Activated CD4-positive, alpha-beta T cell treated with anti-CD3 and anti-CD28 coated beads for 1 hour (primary cell): ENCODE measurements around the gene CHSY1.

Experiments used
- DNase-seq: peaks from one replicate; pipeline ENCODE4 v3.0.0-alpha.2; 2020

The CHSY1 gene

DNA sequence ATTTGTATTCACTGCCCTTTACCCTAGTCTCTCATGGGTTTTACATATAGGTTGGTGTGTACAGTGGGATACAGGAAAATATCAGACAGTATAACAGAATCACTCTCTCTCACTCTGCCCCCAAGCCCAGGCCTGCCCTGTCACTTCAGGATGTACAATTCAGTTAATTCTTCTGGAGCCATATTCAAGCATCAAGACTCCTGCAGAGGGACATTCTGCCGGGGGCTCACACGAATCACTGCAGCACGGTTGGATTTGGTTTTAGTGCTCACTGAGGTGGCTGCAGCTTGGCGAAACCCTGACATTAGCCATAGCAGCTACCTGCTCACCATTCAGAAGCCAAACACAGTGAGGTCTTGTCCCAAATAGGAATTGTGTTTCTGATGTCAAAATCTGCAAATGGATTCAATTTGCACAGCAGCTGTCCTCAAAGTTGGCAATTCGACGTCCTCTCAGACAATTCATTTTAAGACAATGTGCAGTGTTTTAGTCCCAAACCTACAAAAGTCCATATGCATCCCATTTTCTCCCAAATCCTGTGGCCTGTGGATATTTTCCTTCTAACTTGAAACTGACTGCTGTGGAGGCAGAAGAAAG, 82.9 kb downstream of the CHSY1 start:
- DNase-seq: no peak

DNA sequence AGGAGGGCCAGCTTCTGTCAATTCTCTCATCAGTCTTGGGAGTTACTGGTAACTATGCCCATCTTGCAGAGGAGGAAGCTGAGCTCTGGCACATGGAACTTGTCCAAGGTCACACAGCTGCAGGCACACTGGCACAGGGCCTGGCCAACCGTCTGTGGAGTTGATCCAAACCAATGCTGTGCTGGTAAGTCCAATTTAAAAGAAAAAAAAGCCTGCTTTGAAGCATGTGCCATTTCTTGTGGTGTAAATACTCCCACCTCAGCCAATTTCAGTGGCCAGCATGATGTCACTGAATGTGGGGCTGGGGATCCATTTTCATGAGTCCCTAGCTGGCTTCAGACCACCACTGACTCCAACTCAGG, 83.4 kb downstream of the CHSY1 start:
- DNase-seq: no peak

DNA sequence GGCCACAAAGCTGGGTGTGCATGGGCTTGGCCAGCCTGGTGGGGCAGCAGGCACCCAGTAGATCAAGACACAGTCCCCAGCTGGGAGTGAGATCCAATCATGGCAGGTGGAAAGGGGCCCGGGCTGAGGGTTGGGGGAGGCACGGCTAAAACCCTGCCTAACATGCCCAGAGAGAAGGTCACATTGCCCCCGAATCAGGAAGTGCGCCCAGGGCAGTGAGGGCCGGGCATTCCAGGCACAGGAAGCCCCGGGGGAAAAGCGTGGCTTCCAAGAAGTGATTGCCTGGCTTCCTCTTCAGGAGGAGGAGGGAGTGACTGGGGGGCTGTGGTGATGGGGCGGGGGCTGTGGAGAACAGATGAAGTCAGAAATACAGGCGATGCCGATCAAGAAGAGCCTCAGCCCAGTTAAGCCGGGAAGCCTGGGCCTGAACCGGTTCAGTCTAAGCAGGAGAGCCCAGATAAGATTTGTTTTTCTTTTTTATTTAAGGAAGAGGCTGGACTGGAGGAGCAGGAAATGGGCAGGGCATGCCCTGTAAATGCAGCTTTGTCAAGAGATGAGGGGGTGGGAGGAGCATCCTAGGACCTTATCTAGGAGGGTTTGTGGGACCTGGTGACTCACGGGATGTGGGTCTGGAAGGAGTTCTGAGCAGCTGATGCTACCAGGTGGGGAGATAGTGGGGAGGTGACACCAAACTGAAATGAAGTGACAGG, 83.9 kb downstream of the CHSY1 start:
- DNase-seq: peak; percentile 33

DNA sequence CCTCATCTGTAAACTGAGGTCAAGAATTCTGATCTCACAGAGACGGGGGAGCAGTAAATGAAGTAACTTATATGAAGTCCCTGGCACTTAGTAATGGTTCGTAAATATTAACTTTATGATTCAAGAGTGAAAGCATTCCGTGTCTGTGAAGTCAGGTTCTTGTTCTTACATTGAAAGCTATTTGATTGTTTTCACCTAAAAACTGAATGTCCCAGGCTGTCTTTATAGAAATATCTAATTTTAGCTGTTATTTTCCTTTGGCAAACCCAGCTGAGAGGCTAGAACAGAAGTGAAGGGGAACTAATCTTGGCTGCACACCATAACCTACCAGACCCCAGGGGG, 84.5 kb downstream of the CHSY1 start:
- DNase-seq: no peak

DNA sequence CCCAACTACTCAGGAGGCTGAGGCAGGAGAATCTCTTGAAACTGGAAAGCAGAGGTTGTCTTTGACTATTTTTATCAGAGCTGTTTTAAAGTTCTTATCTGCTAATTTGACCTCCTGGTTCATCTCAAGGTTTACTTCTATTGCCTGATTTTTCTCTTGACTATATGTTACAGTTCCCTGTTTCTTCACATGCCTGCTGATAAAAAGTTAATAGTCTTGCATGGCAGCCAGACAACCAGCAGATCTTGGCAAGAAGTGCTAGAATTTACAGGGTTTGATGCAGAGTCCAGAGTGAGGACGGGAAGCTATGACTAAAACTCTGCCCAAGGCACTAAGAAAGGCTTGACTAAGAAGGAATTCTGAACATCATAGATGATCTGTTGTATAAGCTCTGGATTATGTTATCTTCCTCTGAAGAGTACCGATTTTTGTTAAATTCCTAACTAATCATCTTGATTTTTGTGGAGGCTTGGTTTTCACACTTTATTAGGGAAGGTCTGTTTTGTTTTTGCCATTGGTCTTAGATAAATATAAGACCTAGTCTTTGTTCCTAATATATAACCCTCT, 85.9 kb downstream of the CHSY1 start:
- DNase-seq: no peak

DNA sequence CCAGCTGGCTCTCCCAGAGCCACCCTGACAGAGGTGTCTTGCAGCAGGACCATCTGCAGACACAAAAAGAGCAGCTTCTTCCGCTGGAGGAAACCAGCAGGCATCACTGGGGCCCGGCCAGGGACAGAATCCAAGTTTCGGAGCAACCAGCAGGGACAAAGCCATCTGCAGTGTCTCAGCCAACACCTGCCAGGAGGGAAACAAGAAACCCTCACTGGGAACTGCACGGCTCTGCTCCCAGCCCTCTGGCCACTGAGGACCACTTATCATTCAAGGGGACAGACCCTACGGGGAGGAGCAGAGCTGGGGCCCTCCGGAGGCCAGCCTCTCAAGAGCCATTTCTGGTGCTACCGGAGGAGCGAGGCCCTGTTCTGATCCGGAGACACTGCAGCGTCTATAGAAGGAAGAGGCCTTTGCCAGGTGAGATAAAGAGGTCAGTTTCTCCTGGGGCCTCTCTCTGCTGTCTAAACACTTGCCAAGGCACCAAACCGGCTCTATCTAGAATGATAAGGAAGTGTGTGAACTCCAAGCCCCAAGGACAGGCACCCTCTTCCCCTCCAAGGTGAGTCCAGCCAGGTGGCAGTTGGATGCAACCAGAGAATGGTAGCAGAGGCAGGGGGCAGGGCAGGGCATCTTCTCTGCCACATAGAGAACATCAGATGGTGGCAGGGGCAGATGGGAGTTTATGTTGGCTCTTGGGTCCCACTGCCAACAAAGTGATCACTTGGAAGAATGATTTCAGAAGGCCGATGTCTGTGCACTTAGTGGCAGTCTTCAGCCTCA, 89.0 kb downstream of the CHSY1 start:
- DNase-seq: no peak

DNA sequence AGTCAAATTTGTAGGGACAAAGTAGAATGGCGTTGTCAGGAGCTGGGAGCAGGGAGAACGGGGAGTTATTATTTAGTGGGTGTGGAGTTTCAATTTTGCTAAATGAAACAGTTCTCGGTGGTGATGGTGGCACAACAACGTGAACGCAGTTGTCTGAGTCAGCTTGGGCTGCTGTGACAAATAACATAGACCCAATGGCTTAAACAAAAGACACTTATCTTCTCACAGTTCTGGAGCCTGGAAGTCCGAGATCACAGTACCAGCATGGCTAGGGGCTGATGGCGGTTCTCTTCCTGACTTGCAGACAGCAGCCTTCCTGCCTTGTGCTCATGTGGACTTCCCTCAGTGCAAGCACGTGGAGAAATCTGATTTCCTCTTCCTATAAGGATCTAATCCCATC, 90.2 kb downstream of the CHSY1 start:
- DNase-seq: no peak

DNA sequence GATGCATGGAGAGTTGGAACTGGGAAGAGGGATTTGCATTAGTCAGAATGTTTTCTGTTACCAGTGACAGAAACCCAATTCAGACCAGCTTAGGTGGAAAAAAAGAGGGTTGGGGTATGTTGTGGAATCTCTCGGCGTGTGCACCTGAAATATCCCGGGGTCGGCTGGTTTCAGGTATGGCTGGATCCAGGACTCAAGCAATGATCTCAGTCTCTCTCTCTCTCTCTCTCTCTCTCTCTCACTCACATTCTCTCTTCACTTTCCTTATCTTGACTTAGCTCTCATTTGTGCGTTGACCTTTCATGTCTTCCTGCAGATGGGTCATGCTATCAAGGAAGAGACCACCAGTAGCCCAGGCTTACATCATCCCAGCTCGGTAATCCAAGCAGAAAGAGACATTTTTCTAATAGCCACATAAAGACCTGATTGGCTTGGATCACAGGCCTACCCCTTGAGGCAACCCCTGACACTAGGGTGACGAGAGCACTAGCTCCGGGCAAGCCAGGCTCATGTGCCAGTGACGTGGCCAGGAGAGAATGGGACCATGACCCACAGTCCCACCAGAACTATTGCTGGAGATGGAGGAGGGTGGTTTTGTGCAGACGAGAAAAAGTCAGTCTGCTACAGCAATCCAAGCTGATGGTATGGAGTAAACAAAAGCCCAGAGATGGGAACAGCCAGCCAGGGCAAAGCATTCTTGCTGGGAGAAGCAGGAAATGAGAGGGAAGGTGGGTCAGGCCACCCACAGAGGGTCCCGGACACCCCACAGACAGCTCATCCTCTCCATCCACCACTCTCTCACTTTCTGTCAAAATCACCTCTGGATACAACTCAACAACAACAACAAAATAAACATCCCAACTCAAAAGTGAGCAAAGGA, 91.7 kb downstream of the CHSY1 start:
- no peak for DNase-seq

DNA sequence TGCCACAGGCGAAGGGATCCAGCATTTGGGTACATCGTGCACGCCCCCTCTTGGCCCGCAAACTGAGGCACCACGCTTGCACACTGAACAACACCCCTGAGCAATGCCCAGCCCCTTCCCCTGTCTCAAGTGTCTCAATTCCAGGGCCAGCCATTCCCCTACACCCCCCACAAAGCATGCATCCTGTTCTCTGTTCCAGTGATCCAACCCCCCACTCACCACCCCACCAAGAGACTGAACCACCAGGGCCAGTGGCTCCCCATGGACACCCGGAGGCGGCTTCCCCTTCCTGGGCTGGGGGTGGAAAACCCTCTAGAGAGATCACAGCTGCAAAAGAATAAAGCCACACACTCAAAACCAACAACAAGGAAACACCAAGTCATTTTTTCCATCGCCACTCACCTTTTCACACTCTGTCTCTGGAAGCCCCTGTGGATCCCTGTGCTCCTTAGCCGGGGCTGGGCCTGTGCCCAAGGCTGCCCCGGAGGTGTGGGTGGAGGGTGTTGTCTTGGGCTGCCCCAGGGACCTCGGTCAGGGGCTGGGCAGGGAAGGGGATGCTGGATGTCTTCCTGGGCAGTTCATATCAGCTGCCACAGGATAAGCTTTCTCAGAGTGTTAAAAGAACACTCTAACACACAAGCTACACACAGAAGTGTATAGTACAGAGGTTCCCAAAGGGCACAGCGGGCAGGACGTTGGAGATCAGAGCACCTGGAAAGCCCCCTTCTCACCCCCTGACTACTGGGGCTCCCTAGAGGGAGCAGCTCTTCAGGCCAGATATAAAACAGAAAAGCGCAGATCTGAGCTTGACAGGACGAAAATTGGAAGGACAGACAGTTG, 92.5 kb downstream of the CHSY1 start:
- DNase-seq: no peak

DNA sequence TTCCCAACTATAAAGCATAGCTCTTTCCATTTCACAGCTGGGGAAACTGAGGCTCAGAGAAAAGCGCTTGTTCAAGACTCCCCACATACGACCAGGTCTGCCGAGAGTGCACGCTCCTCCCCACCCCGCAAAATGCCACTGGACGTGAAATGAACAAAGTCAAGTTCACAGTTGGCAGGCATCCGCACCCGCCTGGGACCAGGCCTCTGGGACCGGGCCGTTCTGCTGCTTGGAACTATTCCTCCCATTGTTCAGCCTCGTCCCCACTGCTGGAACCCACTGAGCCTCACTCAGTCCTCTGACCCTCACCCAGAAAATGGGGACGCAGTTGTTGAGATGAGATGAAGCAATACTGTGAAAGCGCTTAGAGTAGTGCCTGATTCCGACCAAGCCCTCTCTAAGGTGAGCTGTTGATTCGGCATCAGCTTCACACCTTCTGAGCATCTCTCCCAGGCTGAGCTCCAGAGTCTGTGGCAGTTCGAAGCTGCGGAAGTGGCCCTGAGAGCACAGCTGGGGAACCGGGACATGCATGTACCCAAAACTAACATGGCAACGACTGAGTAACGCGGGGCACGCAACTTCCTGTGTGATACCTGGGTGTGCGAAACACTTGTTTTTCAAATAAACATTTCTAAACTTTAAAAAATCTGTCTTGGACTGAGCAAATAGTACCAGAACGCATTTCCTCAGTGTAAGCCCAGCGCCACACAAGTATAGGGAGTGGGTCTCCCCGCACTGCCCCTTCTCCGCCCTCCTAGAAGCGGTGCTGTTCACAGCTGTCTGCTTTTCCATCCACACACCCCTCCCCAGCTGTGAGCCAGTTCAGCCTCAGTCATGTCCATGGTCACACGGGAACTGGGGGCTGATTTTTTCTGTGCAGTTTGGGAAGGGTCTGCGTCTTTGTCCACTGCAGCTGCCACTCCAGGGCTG, 93.4 kb downstream of the CHSY1 start:
- DNase-seq: no peak

DNA sequence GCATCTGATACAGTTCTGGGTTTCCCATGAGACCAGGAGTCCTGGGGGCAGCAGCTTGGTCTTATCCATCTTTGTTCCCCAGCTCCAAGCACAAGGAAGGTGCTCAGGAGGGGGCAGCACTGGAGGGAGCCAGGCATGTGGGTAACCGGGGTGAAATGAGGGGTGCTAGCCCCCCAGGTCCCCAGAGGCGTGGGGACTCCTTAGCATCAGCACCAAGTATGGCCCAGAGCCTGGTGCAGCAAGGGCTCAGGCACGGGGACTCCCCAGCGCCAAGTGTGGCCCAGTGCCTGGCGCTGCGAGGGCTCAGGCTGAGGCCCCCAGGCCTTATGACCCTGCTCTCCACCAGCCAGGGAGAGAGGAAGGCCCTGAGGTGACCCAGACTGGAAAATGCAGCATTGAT, 94.1 kb downstream of the CHSY1 start:
- DNase-seq: no peak

DNA sequence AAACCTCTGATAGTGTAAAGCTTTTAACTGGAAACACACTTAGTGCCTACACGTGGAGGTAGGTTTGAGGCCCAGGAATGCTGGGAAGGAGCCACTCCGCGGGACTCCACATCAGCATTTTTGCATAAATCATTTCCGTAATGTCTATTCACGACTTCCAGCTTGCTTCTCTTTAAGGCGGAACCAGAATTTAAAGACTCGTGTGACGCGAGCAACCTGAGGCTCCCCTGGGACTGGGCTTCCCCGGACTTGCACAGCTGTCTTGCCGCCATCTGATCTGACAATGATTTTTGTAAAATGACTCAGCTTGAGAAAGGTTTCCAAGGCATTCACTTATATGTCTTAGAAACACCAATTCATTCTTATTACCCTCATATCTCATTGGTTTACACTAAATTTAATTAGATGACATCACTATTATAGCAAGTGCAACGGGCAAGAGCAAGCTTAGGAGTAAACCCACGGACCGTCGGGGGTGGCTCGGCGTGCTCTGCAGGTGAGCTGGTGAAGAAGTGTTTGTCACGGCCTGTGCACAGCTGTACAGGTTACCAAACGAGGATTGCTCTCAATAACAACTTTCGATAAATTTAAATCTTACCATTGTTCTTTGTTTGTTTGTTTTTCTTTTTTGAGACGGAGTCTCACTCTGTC, 95.2 kb downstream of the CHSY1 start:
- no peak for DNase-seq

DNA sequence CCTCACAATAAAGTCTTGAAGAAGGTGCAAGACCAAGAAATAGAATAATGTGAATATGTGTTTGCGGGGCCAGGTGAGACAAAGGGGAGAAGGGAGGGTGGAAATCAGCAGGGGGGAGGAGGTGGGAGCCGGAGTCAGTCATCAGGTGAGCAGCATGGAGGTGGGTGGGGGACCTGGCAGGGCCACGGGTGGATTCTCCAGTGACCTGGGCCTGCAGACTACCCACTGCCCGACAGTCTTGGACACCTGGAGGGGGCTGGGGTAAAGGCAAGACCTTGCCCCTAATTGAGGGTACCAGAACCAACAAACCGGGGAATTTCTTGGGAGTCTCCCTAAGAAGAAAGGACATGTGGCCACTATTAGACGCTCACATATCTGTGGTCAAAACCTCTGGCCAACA, 95.8 kb downstream of the CHSY1 start:
- no peak for DNase-seq

DNA sequence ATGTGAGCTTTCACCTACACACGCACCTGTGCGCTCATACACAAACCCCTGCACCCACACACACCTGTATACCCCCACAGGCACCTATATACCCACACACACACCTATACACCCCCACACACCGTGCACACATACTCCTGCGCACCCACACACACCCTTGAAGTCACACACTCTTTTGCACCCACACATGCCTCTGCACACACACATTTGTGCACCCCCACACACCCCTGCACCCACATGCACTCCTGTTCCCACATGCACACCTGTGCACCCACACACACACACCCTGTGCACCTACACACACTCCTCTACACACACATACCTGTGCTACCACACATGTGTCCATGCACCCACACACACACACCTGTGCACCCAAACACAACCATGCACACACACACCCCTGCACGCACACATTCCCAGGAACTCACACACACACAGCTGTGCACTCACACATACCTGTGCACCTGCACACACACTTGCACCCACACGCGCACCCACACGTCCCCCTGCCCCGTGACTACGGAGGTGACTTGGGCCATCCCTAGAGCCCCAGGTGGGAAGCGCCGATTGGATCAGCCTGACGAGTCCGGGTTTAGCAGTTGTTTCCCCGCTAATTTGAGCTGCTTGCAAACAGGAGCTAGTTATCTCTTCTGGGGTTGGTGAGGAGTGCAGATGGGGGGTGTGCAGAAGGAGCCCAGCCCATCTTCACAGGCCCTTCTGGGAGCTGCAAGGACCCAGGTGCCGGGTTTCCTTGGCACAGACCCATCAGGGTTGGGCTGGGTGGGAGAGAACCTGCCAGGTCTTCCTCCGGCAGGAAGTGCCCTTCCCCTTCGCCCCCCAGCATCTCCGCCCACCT, 97.8 kb downstream of the CHSY1 start:
- DNase-seq: no peak

DNA sequence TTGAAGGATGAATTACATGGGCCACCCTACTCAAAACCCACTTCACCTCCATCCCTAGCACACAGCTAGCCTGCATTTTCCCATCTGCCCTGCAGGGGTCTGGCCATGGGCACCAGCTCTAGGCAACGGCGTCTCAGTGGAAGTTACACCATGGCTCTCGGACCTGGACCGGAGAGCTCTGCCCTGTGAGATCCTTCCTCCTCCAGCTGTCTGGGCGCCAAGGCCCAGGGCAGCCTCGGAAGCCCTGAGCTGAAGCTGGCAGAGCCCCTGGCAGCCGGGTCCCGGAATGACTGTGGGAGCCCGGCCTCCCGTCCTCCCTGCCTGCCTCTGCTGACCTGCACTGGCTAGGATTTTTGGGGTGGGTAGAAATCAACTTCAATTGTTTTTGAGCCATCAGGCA, 98.9 kb downstream of the CHSY1 start:
- no peak for DNase-seq

DNA sequence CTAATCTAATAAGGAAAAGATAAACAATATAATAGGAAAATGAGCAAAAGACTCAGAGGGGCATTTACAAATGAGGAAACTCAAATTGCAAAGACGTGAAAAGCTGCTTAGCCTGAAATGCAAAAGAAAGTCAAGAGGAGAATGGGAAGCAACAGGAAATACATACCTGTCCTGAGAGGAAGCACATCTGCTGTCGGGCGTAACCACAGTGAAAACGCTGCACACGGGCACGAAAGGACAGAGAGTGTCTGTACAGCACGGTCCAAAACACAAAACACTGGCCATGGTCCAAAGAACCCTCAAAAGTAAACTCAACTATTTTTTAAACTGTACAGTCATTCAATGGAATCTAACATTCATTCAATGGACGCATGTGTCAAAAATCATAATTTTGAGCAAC, 100.6 kb downstream of the CHSY1 start:
- DNase-seq: no peak

DNA sequence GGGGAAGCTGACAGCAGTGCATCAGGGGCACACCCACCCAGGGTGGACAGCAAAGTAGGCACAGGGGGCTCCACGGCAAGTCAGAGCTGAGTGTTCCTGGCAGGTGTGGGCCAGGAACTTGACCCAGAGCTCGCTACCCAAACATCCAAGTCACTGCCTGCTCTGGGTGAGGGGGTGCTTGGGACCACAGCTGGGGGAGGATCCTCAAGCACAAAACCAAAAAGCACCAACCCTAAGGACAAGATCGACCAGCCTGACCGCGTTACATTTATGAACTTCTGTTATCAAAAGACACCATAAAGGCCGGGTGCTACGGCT, 101.2 kb downstream of the CHSY1 start:
- DNase-seq: no peak

DNA sequence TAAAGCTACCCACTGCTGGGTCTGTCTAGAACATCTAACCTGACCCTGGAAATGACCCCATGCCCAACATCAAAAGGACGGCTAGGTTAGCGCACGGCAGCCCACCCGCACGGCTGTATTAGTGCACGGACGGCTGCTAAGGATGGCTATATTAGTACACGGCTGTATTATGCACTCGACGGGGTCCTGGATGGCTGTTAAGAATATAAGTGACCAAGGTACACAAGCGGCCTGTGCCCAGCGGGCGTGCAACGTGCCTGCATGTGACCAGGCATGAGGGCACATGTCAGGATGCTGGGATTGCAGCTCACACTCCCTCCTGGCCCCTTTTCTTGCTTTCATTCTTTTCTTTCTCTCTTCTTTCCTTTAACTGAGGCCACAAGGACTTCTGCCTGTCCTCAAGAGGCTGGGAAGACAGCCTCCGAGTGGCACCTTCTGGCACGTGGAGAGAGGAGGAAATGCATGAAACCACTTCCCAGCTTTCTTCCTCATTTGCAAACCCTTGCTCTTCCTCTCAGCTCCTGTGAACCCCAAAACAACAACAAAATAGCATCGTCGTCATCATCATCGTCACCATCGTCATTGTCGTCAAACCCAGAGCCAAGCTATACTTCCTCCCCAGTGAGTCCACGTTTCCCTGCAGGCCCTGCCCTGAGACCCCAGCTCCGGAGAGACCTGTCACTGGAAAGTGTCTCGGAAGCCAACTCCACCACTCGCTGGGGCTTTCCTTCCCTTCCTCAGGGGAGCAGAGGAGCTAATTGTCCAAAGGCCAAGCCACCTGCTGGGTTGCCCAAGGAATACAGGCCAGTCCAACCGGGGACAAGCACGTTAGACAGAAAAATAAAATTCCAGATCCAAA, 101.8 kb downstream of the CHSY1 start:
- DNase-seq: no peak
